RWPE2 (cell line): ENCODE data around the gene DENND2A.
"Not testable (repeated sequence)": the region's sequence is repeated elsewhere in the genome, so short reads cannot be mapped to it uniquely, and the experiment has no call there.

Experiments used
- ATAC-seq: fragments of 200-7000 bp; cut with Tn5 transposase; 3 replicates; pipeline ENCODE4 v1.9.1; 2021; ENCODE audit warnings: low read depth
- DNase-seq: peaks from one replicate; pipeline ENCODE4 v3.0.0-alpha.2; 2020; ENCODE audit warnings: low spot score
- H3K27ac ChIP-seq: fragments of 450-650 bp; 2 replicates; pipeline ENCODE4 v1.5.1; 2017; ENCODE audit warnings: mild to moderate bottlenecking; ENCODE audit not compliant: poor library complexity, severe bottlenecking
- H3K27me3 ChIP-seq: fragments of 250-450 bp; sonication (Bioruptor Pico); 2 replicates; pipeline ENCODE4 v1.5.1; 2021; ENCODE audit warnings: mild to moderate bottlenecking, moderate library complexity; ENCODE audit not compliant: insufficient read depth, poor library complexity, severe bottlenecking
- H3K36me3 ChIP-seq: fragments of 250-450 bp; sonication (Bioruptor Pico); 2 replicates; pipeline ENCODE4 v1.5.1; 2020; ENCODE audit warnings: low read depth, mild to moderate bottlenecking, moderate library complexity
- H3K4me1 ChIP-seq: fragments of 250-450 bp; sonication (Bioruptor Pico); 2 replicates; pipeline ENCODE4 v1.5.1; 2021; ENCODE audit warnings: mild to moderate bottlenecking, moderate library complexity; ENCODE audit not compliant: insufficient read depth, poor library complexity, severe bottlenecking
- H3K4me3 ChIP-seq: fragments of 250-450 bp; sonication (Bioruptor Pico); 2 replicates; pipeline ENCODE4 v1.5.1; 2021; ENCODE audit warnings: mild to moderate bottlenecking, moderate library complexity; ENCODE audit not compliant: severe bottlenecking
- H3K9me3 ChIP-seq: fragments of 250-450 bp; sonication (Bioruptor Pico); 2 replicates; pipeline ENCODE4 v1.5.1; 2021; ENCODE audit warnings: mild to moderate bottlenecking, moderate library complexity; ENCODE audit not compliant: severe bottlenecking
- TF ChIP-seq, protein P1 (sequence below): fragments of 450-650 bp; IDR thresholded peaks from one replicate; pipeline ENCODE4 v1.5.1; 2017; ENCODE audit warnings: mild to moderate bottlenecking, moderate library complexity; ENCODE audit not compliant: poor library complexity, severe bottlenecking

Gene DENND2A

DNA sequence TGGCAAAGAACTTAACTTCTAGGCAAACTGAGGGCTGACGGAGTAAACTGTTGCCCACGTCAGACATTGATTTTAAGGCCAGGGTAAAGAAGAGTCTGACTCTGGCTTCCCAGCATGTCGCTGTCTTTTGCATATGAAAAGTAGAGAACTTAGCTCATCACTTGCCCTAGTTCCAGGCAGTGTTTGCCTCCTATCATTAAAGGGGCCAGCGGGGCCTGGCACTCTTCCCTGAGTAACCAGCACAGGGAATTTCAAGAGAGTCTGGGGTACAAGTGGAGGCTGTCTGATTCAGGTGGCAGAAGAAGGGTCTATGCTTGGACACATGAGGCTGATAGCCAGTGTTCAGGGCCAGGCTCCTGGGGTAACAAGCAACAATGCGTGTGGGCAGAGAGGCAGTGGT, 4.8 kb downstream of the DENND2A start:
- Histone ChIP-seq H3K4me1 (no peaks in the 10 kb centered on the region), H3K4me3 (no peak overlapping the region), H3K27me3 (peaks cover 2% of the 10 kb centered on the region), H3K27ac (no peak overlapping the region), H3K36me3 (no peaks in the 10 kb centered on the region), H3K9me3 (no peaks in the 10 kb centered on the region)
- TF ChIP-seq, protein P1, sequence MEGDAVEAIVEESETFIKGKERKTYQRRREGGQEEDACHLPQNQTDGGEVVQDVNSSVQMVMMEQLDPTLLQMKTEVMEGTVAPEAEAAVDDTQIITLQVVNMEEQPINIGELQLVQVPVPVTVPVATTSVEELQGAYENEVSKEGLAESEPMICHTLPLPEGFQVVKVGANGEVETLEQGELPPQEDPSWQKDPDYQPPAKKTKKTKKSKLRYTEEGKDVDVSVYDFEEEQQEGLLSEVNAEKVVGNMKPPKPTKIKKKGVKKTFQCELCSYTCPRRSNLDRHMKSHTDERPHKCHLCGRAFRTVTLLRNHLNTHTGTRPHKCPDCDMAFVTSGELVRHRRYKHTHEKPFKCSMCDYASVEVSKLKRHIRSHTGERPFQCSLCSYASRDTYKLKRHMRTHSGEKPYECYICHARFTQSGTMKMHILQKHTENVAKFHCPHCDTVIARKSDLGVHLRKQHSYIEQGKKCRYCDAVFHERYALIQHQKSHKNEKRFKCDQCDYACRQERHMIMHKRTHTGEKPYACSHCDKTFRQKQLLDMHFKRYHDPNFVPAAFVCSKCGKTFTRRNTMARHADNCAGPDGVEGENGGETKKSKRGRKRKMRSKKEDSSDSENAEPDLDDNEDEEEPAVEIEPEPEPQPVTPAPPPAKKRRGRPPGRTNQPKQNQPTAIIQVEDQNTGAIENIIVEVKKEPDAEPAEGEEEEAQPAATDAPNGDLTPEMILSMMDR = no peak
- DNase-seq (no peak), ATAC-seq (no peak)

DNA sequence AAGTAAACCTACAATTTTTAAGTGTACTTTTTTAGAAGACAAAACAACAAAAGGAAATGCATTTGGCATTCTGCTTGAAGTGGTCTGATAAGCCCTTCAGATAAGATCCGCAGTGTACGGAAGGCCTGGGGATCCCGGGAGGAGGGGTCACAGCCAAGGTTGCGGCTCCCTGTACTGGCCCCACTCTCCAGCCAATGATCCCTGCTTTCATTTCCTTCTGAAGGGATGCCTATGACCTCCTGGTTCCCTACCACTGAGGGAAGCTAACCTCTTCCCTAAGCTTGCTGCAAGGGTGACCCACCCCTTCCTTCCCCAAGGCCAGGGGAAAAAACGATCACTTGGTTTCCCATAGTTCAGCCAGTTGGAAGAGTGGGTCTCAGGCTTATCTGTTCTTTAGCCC, 5.3 kb downstream of the DENND2A start:
- TF ChIP-seq, protein P1 = no peak
- Histone ChIP-seq H3K36me3 (no peaks in the 10 kb centered on the region), H3K4me1 (no peaks in the 10 kb centered on the region), H3K27me3 (peaks cover 2% of the 10 kb centered on the region), H3K27ac (no peak overlapping the region), H3K9me3 (no peaks in the 10 kb centered on the region), H3K4me3 (no peak overlapping the region)
- no peak for ATAC-seq
- no peak for DNase-seq

DNA sequence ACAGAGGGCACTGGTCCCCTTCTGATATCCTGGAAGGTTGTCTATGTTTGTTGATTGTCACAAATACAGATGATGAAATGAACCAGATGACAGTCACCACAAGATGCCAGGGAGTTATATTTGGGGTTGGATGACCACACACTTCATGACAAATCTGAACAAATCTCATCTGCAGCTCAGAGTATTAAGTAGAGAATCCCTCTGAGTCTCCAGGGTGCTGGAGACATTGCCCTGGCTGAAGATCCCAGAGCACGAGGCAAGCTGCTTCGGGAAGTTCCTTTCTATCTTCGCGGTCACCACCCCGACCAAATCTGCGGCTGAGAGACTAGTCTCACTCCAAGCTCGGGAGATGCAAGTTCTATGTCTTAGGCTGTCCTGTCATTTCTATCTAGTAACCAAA, 9.0 kb downstream of the DENND2A start:
- Histone ChIP-seq H3K36me3 (no peaks in the 10 kb centered on the region), H3K4me1 (peaks cover 10% of the 10 kb centered on the region), H3K27ac (no peak overlapping the region)

DNA sequence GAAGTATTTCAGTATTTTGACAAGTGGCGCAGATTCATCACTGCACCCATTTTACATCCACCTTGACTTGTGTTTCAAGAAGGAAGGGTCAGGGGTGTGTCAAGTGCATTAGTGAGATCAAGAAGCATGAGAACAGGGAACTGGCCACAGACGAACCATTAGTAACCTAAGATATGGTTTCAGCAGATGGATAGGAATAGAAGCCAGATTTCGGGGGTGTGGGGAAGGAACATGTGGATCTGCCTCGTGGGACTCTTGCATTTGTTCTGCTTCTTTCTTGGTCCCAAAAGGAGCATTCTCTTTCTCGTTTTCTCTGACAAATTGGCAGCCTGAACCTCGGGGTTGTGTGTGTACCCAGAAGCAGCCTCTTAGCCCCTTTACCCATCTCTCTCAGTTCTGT, 9.6 kb downstream of the DENND2A start:
- Histone ChIP-seq H3K27ac (no peak overlapping the region), H3K4me3 (no peak overlapping the region), H3K27me3 (no peaks in the 10 kb centered on the region), H3K36me3 (no peaks in the 10 kb centered on the region), H3K9me3 (no peaks in the 10 kb centered on the region), H3K4me1 (peaks cover 16% of the 10 kb centered on the region)
- DNase-seq = no peak
- no peak for ATAC-seq
- TF ChIP-seq, protein P1 = no peak

More for the DNA sequence above, 9.0 kb downstream of the DENND2A start:
- DNase-seq (no peak), ATAC-seq (no peak)
- Histone ChIP-seq H3K9me3 (no peaks in the 10 kb centered on the region), H3K4me3 (no peak overlapping the region), H3K27me3 (no peaks in the 10 kb centered on the region)
- TF ChIP-seq, protein P1 = no peak

DNA sequence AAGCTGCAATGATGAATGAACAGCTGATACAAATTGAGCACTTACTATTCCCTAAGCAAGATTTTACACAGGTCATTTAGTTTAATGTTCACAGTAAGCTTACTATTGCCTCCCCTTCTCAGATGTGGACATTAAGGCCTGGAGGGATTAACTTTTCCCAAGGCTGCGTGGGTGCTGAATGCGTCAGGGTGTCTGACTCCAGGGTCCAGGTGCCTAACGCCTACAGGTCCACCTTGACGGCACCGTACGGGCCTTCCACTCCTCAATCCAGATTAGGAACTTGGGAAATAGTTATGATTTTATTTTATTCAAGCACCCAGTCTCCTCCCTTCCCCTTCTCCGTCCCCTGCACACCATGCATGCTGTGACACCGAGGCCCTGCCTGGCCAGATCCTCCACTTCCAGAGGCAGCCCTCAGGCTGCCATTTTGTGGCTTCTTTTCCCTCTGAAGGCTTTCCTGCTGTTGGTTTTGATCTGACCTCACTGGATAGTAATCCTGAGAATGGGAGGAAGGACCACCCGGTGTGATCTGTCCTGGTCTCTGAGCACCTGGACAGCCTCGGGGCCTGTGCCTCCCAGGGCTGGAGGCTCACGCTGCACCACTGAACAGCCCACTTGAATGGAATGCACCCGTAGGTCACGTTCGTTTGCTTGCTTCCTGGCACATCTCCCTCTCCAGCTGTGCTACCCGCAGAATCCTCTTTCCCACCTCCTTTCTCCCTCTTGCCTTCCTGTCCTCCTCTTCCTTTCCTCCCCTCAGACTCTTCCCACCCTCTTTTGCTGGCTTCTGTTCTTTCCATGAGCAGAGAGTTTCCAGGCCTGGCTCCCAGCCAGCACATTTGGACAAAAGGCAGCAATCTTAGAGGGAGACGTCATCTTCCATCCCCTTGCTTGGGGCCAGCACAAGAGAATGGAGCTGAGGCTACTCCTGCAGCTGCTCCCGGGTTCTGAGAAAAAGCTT, 14.4 kb downstream of the DENND2A start:
- Histone ChIP-seq H3K4me3 (no peak overlapping the region), H3K4me1 (peaks cover 21% of the 10 kb centered on the region), H3K27ac (peak overlapping the region; percentile 87), H3K9me3 (no peaks in the 10 kb centered on the region), H3K36me3 (no peaks in the 10 kb centered on the region), H3K27me3 (no peaks in the 10 kb centered on the region)
- TF ChIP-seq, protein P1 = no peak
- DNase-seq (peak; percentile 91), ATAC-seq (peak; percentile 90)

DNA sequence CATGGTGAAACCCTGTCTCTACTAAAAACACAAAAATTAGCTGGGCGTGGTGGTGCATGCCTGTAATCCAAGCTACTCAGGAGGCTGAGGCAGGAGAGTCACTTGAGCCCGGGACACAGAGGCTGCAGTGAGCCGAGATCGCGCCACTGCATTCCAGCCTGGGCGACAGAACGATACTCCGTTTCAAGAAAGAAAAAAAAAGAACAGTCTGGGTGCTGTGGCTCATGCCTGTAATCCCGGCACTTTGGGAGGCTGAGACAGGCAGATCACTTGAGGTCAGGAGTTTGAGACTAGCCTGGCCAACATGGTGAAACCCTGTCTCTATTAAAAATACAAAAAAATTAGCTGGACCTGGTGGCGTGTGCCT, 15.4 kb downstream of the DENND2A start:
- DNase-seq, H3K4me3 ChIP-seq, ATAC-seq, H3K36me3 ChIP-seq, H3K27me3 ChIP-seq, H3K9me3 ChIP-seq: not testable (repeated sequence)
- Histone ChIP-seq H3K27ac (peak overlapping the region; percentile 87), H3K4me1 (peaks cover 21% of the 10 kb centered on the region)
